ENCODE results near the gene TRIOBP.

DNA sequence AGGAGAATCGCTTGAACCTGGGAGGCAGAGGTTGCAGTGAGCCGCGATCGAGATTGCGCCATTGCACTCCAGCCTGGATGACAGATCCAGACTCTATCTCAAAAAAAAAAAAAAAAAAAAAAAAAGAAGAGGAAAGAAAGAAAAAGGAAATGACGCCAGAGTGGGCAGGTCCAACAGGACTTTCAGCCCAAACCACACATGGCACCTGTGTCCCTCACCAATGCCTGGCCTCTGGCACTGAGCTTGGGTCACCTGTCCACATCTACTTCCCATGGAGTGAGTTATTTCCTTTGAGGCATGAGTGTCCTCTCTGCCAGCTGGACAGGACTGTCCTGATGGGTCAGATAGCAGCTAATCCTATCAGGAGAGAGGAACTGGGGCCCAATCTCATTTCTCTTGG lies 95.6 kb downstream of the TRIOBP start:
- TF ChIP-seq, protein P1, sequence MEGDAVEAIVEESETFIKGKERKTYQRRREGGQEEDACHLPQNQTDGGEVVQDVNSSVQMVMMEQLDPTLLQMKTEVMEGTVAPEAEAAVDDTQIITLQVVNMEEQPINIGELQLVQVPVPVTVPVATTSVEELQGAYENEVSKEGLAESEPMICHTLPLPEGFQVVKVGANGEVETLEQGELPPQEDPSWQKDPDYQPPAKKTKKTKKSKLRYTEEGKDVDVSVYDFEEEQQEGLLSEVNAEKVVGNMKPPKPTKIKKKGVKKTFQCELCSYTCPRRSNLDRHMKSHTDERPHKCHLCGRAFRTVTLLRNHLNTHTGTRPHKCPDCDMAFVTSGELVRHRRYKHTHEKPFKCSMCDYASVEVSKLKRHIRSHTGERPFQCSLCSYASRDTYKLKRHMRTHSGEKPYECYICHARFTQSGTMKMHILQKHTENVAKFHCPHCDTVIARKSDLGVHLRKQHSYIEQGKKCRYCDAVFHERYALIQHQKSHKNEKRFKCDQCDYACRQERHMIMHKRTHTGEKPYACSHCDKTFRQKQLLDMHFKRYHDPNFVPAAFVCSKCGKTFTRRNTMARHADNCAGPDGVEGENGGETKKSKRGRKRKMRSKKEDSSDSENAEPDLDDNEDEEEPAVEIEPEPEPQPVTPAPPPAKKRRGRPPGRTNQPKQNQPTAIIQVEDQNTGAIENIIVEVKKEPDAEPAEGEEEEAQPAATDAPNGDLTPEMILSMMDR (IDR thresholded peaks at IDR 0.05): no peak
- TF ChIP-seq POLR2A (IDR thresholded peaks at IDR 0.05; ENCODE audit: low read depth): no peak
